GM23338 (cell line): ENCODE data around the gene GLUD2.
"Not testable (repeated sequence)": the region's sequence is repeated elsewhere in the genome, so short reads cannot be mapped to it uniquely, and the experiment has no call there.

Experiments
- CREB1 ChIP-seq: fragments of 250-450 bp; sonication (Bioruptor Pico); IDR thresholded peaks from 2 replicates; pipeline ENCODE4 v1.5.0; 2020; ENCODE audit warnings: low read depth, mild to moderate bottlenecking, moderate library complexity
- EZH2 ChIP-seq: fragments of 200-600 bp; sonication (generic); IDR thresholded peaks from one replicate; pipeline ENCODE4 v1.8.0; 2017; ENCODE audit warnings: antibody characterized with exemption, mild to moderate bottlenecking, low read depth; ENCODE audit not compliant: unreplicated experiment
- EZH2phosphoT487 ChIP-seq: fragments of 200-600 bp; sonication (generic); IDR thresholded peaks from one replicate; pipeline ENCODE4 v1.8.1; 2018; ENCODE audit warnings: antibody characterized with exemption; ENCODE audit not compliant: unreplicated experiment
- JUNB ChIP-seq: IDR thresholded peaks from one replicate; pipeline ENCODE4 v1.6.1; 2016; ENCODE audit warnings: antibody characterized with exemption; ENCODE audit not compliant: unreplicated experiment
- POLR2AphosphoS5 ChIP-seq: IDR thresholded peaks from 2 replicates; pipeline ENCODE4 v1.6.1; 2016; ENCODE audit warnings: antibody characterized with exemption, low read depth
- STAT1 ChIP-seq: IDR thresholded peaks from one replicate; pipeline ENCODE4 v1.6.1; 2016; ENCODE audit warnings: antibody characterized with exemption; ENCODE audit not compliant: unreplicated experiment
- ZNF114 ChIP-seq: fragments of 250-450 bp; sonication (Bioruptor Pico); IDR thresholded peaks from 2 replicates; pipeline ENCODE4 v1.5.0; 2020; ENCODE audit warnings: mild to moderate bottlenecking, moderate library complexity
- ZNF331 ChIP-seq: fragments of 250-450 bp; sonication (Bioruptor Pico); IDR thresholded peaks from 2 replicates; pipeline ENCODE4 v1.5.0; 2020; ENCODE audit warnings: low read depth, mild to moderate bottlenecking, moderate library complexity
- TF ChIP-seq, protein P1 (sequence below): IDR thresholded peaks from one replicate; pipeline ENCODE4 v1.6.1; 2018; ENCODE audit warnings: antibody characterized with exemption; ENCODE audit not compliant: unreplicated experiment
- TF ChIP-seq, protein P2 (sequence below), 2 experiments: fragments of 200-600 bp in 1 of 2; sonication (generic) in 1 of 2; conservative IDR thresholded peaks; 2 replicates each; pipeline versions ENCODE4 v1.5.1 to v1.6.1; 2016 to 2017; ENCODE audit warnings: antibody characterized with exemption in 2 of 2, low read depth in 2 of 2, mild to moderate bottlenecking in 2 of 2, moderate library complexity in 1 of 2
- TF ChIP-seq, protein P3 (sequence below): fragments of 250-450 bp; sonication (Bioruptor Pico); IDR thresholded peaks from 2 replicates; pipeline ENCODE4 v1.5.0; 2020; ENCODE audit warnings: mild to moderate bottlenecking, moderate library complexity
- TF ChIP-seq, protein P4 (sequence below): IDR thresholded peaks from 2 replicates; pipeline ENCODE4 v1.6.1; 2016; ENCODE audit warnings: antibody characterized with exemption

DNA sequence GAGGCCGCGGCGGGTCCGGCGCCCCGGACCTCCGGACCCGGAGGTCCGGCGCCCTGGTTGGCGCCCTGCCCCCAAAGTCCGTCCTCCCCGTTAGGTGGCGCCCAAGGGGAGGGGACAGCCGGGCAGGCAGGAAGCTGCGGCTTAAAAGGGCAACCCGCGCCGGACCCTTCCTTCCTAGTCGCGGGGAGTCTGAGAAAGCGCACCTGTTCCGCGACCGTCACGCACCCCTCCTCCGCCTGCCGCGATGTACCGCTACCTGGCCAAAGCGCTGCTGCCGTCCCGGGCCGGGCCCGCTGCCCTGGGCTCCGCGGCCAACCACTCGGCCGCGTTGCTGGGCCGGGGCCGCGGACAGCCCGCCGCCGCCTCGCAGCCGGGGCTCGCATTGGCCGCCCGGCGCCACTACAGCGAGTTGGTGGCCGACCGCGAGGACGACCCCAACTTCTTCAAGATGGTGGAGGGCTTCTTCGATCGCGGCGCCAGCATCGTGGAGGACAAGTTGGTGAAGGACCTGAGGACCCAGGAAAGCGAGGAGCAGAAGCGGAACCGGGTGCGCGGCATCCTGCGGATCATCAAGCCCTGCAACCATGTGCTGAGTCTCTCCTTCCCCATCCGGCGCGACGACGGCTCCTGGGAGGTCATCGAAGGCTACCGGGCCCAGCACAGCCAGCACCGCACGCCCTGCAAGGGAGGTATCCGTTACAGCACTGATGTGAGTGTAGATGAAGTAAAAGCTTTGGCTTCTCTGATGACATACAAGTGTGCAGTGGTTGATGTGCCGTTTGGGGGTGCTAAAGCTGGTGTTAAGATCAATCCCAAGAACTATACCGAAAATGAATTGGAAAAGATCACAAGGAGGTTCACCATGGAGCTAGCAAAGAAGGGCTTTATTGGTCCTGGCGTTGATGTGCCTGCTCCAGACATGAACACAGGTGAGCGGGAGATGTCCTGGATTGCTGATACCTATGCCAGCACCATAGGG is at the start of gene GLUD2:
- TF ChIP-seq, protein P1, sequence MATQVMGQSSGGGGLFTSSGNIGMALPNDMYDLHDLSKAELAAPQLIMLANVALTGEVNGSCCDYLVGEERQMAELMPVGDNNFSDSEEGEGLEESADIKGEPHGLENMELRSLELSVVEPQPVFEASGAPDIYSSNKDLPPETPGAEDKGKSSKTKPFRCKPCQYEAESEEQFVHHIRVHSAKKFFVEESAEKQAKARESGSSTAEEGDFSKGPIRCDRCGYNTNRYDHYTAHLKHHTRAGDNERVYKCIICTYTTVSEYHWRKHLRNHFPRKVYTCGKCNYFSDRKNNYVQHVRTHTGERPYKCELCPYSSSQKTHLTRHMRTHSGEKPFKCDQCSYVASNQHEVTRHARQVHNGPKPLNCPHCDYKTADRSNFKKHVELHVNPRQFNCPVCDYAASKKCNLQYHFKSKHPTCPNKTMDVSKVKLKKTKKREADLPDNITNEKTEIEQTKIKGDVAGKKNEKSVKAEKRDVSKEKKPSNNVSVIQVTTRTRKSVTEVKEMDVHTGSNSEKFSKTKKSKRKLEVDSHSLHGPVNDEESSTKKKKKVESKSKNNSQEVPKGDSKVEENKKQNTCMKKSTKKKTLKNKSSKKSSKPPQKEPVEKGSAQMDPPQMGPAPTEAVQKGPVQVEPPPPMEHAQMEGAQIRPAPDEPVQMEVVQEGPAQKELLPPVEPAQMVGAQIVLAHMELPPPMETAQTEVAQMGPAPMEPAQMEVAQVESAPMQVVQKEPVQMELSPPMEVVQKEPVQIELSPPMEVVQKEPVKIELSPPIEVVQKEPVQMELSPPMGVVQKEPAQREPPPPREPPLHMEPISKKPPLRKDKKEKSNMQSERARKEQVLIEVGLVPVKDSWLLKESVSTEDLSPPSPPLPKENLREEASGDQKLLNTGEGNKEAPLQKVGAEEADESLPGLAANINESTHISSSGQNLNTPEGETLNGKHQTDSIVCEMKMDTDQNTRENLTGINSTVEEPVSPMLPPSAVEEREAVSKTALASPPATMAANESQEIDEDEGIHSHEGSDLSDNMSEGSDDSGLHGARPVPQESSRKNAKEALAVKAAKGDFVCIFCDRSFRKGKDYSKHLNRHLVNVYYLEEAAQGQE: not testable (repeated sequence)
- TF ChIP-seq ZNF331 (CRISPR knock-in tag); POLR2AphosphoS5; EZH2; CREB1 (CRISPR knock-in tag); ZNF114; STAT1; EZH2phosphoT487; JUNB: not testable (repeated sequence)
- TF ChIP-seq, protein P2, sequence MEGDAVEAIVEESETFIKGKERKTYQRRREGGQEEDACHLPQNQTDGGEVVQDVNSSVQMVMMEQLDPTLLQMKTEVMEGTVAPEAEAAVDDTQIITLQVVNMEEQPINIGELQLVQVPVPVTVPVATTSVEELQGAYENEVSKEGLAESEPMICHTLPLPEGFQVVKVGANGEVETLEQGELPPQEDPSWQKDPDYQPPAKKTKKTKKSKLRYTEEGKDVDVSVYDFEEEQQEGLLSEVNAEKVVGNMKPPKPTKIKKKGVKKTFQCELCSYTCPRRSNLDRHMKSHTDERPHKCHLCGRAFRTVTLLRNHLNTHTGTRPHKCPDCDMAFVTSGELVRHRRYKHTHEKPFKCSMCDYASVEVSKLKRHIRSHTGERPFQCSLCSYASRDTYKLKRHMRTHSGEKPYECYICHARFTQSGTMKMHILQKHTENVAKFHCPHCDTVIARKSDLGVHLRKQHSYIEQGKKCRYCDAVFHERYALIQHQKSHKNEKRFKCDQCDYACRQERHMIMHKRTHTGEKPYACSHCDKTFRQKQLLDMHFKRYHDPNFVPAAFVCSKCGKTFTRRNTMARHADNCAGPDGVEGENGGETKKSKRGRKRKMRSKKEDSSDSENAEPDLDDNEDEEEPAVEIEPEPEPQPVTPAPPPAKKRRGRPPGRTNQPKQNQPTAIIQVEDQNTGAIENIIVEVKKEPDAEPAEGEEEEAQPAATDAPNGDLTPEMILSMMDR (conservative IDR thresholded peaks at IDR 0.05; ENCODE audit: low read depth in 2 of 2): peak; percentile 18 to 52; a peak in 2 of 4 replicates
- TF ChIP-seq, protein P3, sequence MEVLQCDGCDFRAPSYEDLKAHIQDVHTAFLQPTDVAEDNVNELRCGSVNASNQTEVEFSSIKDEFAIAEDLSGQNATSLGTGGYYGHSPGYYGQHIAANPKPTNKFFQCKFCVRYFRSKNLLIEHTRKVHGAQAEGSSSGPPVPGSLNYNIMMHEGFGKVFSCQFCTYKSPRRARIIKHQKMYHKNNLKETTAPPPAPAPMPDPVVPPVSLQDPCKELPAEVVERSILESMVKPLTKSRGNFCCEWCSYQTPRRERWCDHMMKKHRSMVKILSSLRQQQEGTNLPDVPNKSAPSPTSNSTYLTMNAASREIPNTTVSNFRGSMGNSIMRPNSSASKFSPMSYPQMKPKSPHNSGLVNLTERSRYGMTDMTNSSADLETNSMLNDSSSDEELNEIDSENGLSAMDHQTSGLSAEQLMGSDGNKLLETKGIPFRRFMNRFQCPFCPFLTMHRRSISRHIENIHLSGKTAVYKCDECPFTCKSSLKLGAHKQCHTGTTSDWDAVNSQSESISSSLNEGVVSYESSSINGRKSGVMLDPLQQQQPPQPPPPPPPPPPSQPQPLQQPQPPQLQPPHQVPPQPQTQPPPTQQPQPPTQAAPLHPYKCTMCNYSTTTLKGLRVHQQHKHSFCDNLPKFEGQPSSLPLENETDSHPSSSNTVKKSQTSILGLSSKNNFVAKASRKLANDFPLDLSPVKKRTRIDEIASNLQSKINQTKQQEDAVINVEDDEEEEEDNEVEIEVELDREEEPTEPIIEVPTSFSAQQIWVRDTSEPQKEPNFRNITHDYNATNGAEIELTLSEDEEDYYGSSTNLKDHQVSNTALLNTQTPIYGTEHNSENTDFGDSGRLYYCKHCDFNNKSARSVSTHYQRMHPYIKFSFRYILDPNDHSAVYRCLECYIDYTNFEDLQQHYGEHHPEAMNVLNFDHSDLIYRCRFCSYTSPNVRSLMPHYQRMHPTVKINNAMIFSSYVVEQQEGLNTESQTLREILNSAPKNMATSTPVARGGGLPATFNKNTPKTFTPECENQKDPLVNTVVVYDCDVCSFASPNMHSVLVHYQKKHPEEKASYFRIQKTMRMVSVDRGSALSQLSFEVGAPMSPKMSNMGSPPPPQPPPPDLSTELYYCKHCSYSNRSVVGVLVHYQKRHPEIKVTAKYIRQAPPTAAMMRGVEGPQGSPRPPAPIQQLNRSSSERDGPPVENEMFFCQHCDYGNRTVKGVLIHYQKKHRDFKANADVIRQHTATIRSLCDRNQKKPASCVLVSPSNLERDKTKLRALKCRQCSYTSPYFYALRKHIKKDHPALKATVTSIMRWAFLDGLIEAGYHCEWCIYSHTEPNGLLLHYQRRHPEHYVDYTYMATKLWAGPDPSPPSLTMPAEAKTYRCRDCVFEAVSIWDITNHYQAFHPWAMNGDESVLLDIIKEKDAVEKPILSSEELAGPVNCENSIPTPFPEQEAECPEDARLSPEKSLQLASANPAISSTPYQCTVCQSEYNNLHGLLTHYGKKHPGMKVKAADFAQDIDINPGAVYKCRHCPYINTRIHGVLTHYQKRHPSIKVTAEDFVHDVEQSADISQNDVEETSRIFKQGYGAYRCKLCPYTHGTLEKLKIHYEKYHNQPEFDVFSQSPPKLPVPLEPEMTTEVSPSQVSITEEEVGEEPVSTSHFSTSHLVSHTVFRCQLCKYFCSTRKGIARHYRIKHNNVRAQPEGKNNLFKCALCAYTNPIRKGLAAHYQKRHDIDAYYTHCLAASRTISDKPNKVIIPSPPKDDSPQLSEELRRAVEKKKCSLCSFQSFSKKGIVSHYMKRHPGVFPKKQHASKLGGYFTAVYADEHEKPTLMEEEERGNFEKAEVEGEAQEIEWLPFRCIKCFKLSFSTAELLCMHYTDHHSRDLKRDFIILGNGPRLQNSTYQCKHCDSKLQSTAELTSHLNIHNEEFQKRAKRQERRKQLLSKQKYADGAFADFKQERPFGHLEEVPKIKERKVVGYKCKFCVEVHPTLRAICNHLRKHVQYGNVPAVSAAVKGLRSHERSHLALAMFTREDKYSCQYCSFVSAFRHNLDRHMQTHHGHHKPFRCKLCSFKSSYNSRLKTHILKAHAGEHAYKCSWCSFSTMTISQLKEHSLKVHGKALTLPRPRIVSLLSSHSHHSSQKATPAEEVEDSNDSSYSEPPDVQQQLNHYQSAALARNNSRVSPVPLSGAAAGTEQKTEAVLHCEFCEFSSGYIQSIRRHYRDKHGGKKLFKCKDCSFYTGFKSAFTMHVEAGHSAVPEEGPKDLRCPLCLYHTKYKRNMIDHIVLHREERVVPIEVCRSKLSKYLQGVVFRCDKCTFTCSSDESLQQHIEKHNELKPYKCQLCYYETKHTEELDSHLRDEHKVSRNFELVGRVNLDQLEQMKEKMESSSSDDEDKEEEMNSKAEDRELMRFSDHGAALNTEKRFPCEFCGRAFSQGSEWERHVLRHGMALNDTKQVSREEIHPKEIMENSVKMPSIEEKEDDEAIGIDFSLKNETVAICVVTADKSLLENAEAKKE: not testable (repeated sequence)
- TF ChIP-seq, protein P4, sequence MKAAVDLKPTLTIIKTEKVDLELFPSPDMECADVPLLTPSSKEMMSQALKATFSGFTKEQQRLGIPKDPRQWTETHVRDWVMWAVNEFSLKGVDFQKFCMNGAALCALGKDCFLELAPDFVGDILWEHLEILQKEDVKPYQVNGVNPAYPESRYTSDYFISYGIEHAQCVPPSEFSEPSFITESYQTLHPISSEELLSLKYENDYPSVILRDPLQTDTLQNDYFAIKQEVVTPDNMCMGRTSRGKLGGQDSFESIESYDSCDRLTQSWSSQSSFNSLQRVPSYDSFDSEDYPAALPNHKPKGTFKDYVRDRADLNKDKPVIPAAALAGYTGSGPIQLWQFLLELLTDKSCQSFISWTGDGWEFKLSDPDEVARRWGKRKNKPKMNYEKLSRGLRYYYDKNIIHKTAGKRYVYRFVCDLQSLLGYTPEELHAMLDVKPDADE: not testable (repeated sequence)
